Muscle layer of duodenum (tissue), 2 donors: Measurements from ENCODE around the gene PPP1R9A.
"Not testable (repeated sequence)": the region's sequence is repeated elsewhere in the genome, so short reads cannot be mapped to it uniquely, and the experiment has no call there.

Experiments
- H3K27ac ChIP-seq: one replicate; pipeline ENCODE4 v1.7.0; 2013; ENCODE audit warnings: mild to moderate bottlenecking, low read length
- H3K27me3 ChIP-seq: one replicate; pipeline ENCODE4 v1.7.0; 2013; ENCODE audit warnings: low read depth, mild to moderate bottlenecking, control low read depth, low read length
- H3K36me3 ChIP-seq, 2 donors: one replicate each; pipeline ENCODE4 v1.7.0; 2013; ENCODE audit warnings: low read length in 2 of 2, control low read depth in 1 of 2, mild to moderate bottlenecking in 1 of 2; ENCODE audit not compliant: insufficient read depth in 2 of 2, control insufficient read depth in 1 of 2
- H3K4me1 ChIP-seq, 2 donors: one replicate each; pipeline ENCODE4 v1.7.0; 2013; ENCODE audit warnings: low read length in 2 of 2, mild to moderate bottlenecking in 2 of 2, control low read depth in 1 of 2, moderate library complexity in 1 of 2; ENCODE audit not compliant: insufficient read depth in 2 of 2, control insufficient read depth in 1 of 2
- H3K4me3 ChIP-seq, 2 donors: one replicate each; pipeline ENCODE4 v1.7.0; 2013; ENCODE audit warnings: low read length in 2 of 2, low read depth in 1 of 2, mild to moderate bottlenecking in 1 of 2
- H3K9me3 ChIP-seq, 2 donors: one replicate each; pipeline ENCODE4 v1.7.0; 2013; ENCODE audit warnings: low read length in 2 of 2, control low read depth in 1 of 2, mild to moderate bottlenecking in 1 of 2; ENCODE audit not compliant: control insufficient read depth in 1 of 2
- donor health status: healthy.

The PPP1R9A gene

DNA sequence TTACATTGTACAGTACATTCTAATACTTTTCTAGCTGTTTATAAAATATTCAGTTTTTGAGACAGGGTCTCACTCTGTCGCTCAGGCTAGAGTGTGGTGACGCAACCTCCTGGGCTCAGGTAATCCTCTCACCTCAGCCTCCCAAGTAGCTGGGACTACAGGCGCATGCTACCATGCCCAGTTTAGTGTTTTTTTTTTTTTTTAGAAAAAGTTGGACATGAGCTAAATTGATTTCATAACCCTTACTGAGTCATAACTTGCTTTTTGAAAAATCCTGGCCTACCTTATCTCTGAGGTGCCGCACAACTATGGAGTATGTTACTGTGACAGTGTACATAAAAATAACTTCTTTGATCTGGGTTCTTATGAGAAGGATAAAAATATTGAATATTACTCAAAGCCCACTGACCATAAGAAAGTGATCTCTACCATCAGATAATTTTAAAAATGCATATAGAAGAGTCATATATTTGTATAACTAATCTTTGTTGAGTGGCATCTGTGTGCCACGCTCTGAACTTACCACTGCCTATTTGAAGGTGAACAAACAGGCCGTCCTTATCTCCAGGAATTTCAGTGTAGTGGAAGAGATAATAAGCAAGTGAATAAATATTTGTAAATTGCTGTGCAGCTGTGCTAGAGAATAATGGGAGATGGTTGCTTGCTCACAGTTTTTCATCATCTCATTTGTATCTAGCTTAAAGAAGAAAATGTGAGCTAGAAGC, 73.2 kb downstream of the PPP1R9A start:
- H3K4me1 ChIP-seq: no peaks in the 10 kb centered on the region
- no peaks in the 10 kb centered on the region for H3K36me3 ChIP-seq
- H3K27ac ChIP-seq: no peak overlapping the region
- no peaks in the 10 kb centered on the region for H3K9me3 ChIP-seq
- H3K4me3 ChIP-seq: no peak overlapping the region
- H3K27me3 ChIP-seq: no peaks in the 10 kb centered on the region

DNA sequence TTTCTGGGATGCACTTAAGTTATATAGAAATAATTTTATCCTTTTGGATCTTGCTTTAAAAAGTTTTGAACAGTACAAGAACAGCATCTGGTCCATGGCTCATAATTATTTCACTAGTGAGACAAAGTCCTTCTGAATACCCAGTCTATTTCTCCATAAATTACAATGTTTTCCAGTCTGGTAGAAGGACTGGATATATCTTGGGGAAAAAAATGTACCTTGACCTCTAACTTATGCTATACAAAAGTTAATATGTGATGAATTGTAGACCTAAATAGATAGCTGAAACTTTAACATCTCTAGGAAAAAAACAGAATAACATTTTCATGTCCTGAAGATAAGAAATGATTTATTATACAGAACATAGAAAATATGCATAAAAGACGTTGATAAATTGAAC, 88.5 kb downstream of the PPP1R9A start:
- Histone ChIP-seq H3K9me3 (no peaks in the 10 kb centered on the region), H3K27ac (no peak overlapping the region), H3K4me3 (no peak overlapping the region), H3K4me1 (peaks cover 0 to 8% of the 10 kb centered on the region in 2 donors), H3K27me3 (no peaks in the 10 kb centered on the region), H3K36me3 (no peaks in the 10 kb centered on the region)

DNA sequence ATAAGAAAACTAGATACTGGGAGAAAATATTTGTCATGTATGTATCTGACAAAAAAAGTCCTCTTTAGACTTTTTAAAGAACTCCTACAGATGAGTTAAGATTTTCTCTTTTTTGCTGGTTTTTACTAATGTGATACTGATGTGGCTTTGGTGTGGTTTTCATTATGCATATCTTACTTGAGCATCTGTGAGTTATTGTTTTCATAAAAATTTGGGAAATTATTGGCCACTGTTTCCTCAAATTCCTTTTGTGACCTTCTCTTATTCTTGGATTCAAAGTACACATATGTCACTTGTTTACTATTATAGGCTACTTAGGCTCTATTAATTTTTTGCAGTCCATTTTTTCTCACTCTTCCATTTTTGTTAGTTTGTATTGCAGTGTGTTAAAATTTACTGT, 89.0 kb downstream of the PPP1R9A start:
- no peaks in the 10 kb centered on the region for H3K36me3 ChIP-seq
- H3K9me3 ChIP-seq: no peaks in the 10 kb centered on the region
- no peak overlapping the region for H3K27ac ChIP-seq
- no peak overlapping the region for H3K4me3 ChIP-seq
- H3K4me1 ChIP-seq: peaks cover 0 to 8% of the 10 kb centered on the region in 2 donors
- no peaks in the 10 kb centered on the region for H3K27me3 ChIP-seq

DNA sequence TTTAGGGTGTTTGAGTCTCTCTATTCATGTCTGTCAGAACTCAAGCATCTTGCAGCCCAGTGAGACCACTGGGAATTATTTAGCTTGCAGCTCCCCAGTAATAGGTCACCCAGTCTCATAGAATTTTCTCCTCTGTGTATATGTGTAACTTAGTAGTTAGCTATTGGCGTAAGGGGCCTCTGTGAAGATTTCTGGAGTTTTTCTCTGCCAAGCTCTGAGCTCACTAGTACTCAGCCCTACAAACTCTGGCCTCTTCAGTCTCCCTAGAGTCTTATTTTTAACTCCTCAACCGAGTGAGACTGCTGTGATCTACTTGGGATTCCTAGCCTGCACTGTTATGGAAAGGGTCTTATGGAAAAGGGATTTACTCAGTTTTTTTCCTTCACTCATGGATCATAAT, 90.2 kb downstream of the PPP1R9A start:
- Histone ChIP-seq H3K36me3 (no peaks in the 10 kb centered on the region), H3K4me1 (peaks cover 0 to 8% of the 10 kb centered on the region in 2 donors), H3K9me3 (no peaks in the 10 kb centered on the region), H3K27ac (no peak overlapping the region), H3K27me3 (no peaks in the 10 kb centered on the region), H3K4me3 (no peak overlapping the region)

DNA sequence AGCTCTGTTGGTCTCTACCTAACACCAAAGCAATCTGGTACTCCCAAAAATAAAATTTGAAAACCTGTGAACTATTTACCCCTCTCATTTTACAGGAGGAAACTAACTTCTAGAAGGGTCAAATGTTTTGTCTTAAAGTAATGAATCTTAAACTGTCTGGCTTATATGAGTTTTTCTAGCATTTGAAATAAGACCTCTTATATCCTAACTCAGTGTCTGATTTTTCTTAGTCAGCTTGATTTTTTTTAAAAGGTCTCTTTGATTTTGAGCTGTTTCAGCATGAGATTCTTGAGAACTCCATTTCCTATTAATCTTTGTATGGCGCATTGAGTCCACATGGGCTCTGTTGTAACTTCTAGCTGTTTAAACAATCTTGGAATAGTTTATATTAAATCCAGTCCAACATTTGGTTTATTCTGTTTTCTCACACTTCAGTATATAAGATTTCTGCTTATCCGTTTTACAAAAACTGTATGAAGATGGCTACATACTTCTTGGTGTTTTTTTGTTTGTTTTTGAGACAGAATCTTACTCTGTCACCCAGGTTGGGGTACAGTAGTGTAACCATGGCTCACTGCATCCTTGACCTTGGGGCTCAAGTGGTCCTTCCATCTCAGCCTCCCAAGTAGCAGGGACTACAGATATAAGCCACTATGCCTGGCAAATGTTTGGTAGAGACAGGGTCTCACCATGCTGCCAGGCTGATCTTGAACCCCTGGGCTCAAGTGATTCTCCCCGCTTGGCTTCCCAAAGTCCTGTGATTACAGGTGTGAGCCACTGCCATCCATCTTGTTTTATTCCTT, 91.1 kb downstream of the PPP1R9A start:
- H3K4me3 ChIP-seq: no peak overlapping the region
- H3K9me3 ChIP-seq: no peaks in the 10 kb centered on the region
- H3K36me3 ChIP-seq: no peaks in the 10 kb centered on the region
- H3K27ac ChIP-seq: no peak overlapping the region
- peaks cover 0 to 8% of the 10 kb centered on the region in 2 donors for H3K4me1 ChIP-seq
- no peaks in the 10 kb centered on the region for H3K27me3 ChIP-seq

DNA sequence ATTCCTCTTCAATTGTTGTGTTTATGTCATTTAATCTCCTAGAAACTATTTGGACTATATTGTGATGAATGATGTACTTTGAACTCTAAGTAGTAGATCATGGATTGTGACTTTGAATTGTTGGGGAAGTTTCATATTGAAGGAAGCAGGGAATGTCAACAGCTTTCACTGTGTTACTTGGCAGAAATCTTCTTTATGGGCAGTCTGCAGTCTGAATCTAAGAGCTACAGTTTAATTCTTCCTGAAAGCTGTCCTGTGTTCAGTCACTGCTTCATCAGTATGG, 91.6 kb downstream of the PPP1R9A start:
- no peak overlapping the region for H3K4me3 ChIP-seq
- no peaks in the 10 kb centered on the region for H3K9me3 ChIP-seq
- H3K4me1 ChIP-seq: peaks cover 0 to 8% of the 10 kb centered on the region in 2 donors
- H3K36me3 ChIP-seq: no peaks in the 10 kb centered on the region
- no peaks in the 10 kb centered on the region for H3K27me3 ChIP-seq
- H3K27ac ChIP-seq: no peak overlapping the region

DNA sequence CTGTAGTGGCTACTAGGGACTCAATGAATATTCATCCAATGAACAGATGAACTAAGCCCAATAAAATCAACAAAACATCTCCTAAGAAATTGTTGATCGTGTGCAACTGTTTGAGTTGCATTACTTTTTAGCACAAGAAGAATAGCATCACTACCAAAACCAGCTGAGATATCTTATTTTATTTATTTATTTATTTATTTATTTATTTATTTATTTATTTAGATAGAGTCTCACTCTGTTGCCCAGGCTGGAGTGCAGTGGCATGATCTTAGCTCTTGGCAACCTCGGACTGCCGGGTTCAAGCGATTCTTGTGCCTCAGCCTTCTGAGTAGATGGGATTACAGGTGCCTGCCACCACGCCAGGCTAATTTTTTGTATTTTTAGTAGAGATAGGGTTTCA, 92.2 kb downstream of the PPP1R9A start:
- not testable (repeated sequence) for H3K27me3 ChIP-seq, H3K4me3 ChIP-seq, H3K36me3 ChIP-seq, H3K4me1 ChIP-seq, H3K27ac ChIP-seq, H3K9me3 ChIP-seq

DNA sequence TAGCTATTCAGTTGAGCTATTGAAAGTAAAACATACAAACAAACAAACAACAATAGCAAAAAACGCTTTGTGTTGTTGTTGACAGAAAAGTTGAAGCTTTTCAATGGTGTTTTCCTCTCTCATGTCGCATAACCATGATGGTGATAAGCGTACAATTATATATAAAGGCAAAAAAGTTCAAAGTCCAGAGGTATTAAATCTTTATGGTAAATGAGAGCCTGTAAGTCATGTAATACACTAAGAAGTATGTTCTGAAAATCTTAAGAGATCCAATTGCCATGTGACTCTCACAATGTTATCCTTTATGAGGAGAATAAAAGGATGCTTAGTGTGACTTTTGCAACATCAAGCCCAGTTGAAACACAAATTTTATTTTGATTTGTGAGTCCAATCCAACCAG, 93.9 kb downstream of the PPP1R9A start:
- Histone ChIP-seq H3K9me3 (no peaks in the 10 kb centered on the region), H3K36me3 (no peaks in the 10 kb centered on the region), H3K4me3 (no peak overlapping the region), H3K27me3 (no peaks in the 10 kb centered on the region), H3K27ac (no peak overlapping the region), H3K4me1 (peaks cover 0 to 8% of the 10 kb centered on the region in 2 donors)

DNA sequence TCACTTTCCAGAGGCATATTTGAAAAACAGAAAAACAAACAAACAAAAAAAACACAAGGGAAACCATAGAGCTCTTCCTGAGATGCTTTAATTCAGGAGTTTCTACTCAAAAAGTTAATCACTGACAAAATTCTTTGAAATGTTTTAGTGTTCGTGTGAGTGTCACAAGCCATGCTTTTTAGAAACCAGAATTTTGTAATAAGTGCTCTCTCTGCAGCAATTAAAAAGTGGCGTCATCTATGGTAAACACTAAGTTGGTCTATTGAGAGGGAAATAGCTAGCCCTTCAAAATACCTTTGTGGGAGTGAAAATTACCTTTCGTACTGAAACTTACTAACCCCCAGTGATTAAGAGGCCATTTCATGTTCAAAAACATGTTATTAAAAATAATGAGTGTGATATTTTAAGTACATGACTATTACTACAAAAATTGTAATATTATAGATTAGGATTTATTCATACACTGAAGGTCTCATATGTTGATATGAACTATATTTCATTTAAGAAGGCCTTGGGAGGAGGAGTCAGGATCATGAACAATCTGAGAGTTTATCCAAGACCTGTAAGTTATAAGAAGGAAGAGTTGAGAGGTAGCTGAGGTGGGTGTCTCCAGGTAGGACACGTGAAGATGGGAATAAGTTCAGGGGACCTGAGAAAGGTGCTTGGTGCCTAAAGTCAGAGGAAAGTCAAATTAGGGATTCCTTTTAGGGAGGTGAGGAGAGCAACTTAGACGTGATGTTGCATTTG, 94.6 kb downstream of the PPP1R9A start:
- Histone ChIP-seq H3K27ac (no peak overlapping the region), H3K4me1 (peaks cover 0 to 8% of the 10 kb centered on the region in 2 donors), H3K4me3 (no peak overlapping the region), H3K36me3 (no peaks in the 10 kb centered on the region), H3K27me3 (no peaks in the 10 kb centered on the region), H3K9me3 (no peaks in the 10 kb centered on the region)

DNA sequence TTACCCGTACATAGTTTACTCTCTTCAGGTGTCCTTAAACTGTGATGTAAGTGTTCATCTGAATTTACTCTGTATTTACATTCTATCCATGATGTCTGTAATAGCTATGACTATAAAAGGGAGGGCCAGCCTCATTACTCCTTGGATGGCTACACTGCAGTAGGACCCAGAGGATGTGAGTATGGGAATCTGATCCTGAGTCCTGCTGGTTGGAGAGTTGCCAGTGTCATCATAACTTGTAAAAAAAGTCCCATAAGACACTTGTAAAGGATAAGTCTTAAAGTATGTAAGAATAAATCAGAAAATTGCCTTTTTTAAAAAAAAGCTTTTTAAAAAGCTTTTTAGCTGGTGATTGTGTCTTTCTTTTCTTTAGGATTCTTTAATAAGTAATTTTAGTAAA, 95.4 kb downstream of the PPP1R9A start:
- no peak overlapping the region for H3K4me3 ChIP-seq
- H3K36me3 ChIP-seq: no peaks in the 10 kb centered on the region
- peaks cover 0 to 8% of the 10 kb centered on the region in 2 donors for H3K4me1 ChIP-seq
- H3K27ac ChIP-seq: no peak overlapping the region
- H3K9me3 ChIP-seq: no peaks in the 10 kb centered on the region
- no peaks in the 10 kb centered on the region for H3K27me3 ChIP-seq

DNA sequence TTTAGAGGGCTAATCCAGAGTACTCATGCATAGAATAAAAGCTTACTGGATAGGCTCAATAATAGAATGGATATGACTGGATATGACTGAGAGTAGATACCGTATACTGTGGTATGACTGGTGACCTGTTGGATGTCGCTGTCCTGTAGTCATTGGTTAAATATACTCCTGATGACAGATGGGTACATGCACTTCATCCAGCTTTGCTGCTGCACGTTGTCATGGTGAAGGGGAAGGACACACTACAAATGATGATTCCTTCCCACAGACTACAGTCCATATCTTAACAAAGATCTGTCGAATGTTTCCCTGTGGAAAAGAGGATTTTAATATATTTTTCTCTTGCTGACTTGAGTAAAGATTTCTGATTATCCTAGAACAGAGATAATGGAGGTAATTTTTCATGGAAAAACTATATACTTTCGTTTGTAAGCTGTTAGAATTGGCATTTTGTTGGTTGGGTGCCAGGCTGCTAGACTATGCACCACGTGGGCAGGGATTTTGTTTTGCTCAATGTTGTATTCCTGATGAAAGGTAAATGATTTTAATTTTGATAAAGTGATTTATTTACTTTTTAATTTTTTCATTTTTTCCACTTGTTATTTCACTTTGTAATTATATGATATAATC, 97.3 kb downstream of the PPP1R9A start:
- no peak overlapping the region for H3K4me3 ChIP-seq
- no peaks in the 10 kb centered on the region for H3K36me3 ChIP-seq
- no peaks in the 10 kb centered on the region for H3K4me1 ChIP-seq
- no peaks in the 10 kb centered on the region for H3K9me3 ChIP-seq
- no peak overlapping the region for H3K27ac ChIP-seq
- no peaks in the 10 kb centered on the region for H3K27me3 ChIP-seq
